ENCODE measurements around the gene EOMES. TPM values are rescaled to one million over a fixed set of nuclear protein-coding genes. Genes with fewer than 3 reads are reported as not detected.

The EOMES gene
- polyA plus RNA-seq, 10 donors: 0.11 to 0.56 (median 0.34) TPM; not detected in 1

- peak in 1 of 3 donors; percentile 50 for DNase-seq
These were observed 1.0 kb downstream of the EOMES start for GRCh38 chr3:27720899-27721716.

GRCh38 chr3:27719314-27720003 lies 2.7 kb downstream of the EOMES start:
- peak in 1 of 3 donors; percentile 13 for DNase-seq

GRCh38 chr3:27718459-27718858 lies 3.7 kb downstream of the EOMES start:
- DNase-seq: no peak

GRCh38 chr3:27717200-27717852 lies 4.8 kb downstream of the EOMES start:
- no peak for DNase-seq

- no peak for DNase-seq
These were observed 5.8 kb downstream of the EOMES start for GRCh38 chr3:27716309-27716708.

GRCh38 chr3:27715863-27716262 lies 6.3 kb downstream of the EOMES start:
- no peak for DNase-seq

GRCh38 chr3:27715454-27715806 lies 6.7 kb downstream of the EOMES start:
- no peak for DNase-seq

- DNase-seq: peak in 1 of 3 donors; percentile 41
These were observed 7.2 kb downstream of the EOMES start for GRCh38 chr3:27714692-27715453.

GRCh38 chr3:27714146-27714526 lies 8.0 kb downstream of the EOMES start:
- peak in 1 of 3 donors; percentile 29 for DNase-seq

GRCh38 chr3:27713435-27714145 lies 8.5 kb downstream of the EOMES start:
- peak in 1 of 3 donors; percentile 66 for DNase-seq

- peak in 2 of 3 donors; percentile 21 to 75 for DNase-seq
These were observed 9.1 kb downstream of the EOMES start for GRCh38 chr3:27713078-27713423.

GRCh38 chr3:27712136-27713077 lies 9.7 kb downstream of the EOMES start:
- DNase-seq: peak; percentile 64 to 91 (median 83)

- no peak for DNase-seq
These were observed 13.9 kb downstream of the EOMES start for GRCh38 chr3:27708250-27708649.

GRCh38 chr3:27699067-27699466 lies 23.1 kb downstream of the EOMES start:
- DNase-seq: no peak

- no peak for DNase-seq
These were observed 25.2 kb downstream of the EOMES start for GRCh38 chr3:27696906-27697305.

GRCh38 chr3:27695636-27696035 lies 26.5 kb downstream of the EOMES start:
- DNase-seq: no peak

GRCh38 chr3:27688053-27688452 lies 34.1 kb downstream of the EOMES start:
- no peak for DNase-seq

- DNase-seq: no peak
These were observed 35.5 kb downstream of the EOMES start for GRCh38 chr3:27686642-27687041.

- no peak for DNase-seq
These were observed 36.6 kb downstream of the EOMES start for GRCh38 chr3:27685474-27685873.

- no peak for DNase-seq
These were observed 37.8 kb downstream of the EOMES start for GRCh38 chr3:27684302-27684701.
